Urothelium cell line (cell line): ENCODE measurements around the gene GRAMD2B.
A peak's percentile ranks its signal among the peaks of the same experiment; 100 is the strongest.
"Not testable (repeated sequence)": the region's sequence is repeated elsewhere in the genome, so short reads cannot be mapped to it uniquely, and the experiment has no call there.

Experiments
- DNase-seq: peaks from one replicate; pipeline ENCODE4 v3.0.0; 2011; ENCODE audit warnings: low spot score, mixed read lengths
- FAIRE-seq: peaks from 2 replicates; lab custom pipeline; 2011; peaks lifted over from hg19 to GRCh38; lab: Jason Lieb, UNC

The GRAMD2B gene

DNA sequence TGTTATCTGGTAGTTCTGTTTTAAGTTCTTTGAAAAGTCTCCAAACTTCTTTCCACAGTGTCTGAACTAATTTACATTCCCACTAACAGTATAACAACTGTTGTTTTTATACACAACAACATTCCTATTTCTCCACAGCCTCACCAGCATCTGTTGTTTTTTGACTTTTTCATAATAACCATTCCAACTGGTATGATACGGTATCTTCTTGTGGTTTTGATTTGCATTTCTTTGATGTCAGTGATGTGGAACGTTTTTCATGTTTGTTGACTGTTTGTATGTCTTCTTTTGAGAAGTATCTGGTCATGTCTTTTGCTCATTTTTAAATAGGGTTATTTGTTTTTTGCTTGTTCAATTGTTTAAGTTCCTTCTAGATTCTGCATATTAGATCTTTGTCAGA lies 12.6 kb upstream of the GRAMD2B start:
- DNase-seq (no peak), FAIRE-seq (no peak)

DNA sequence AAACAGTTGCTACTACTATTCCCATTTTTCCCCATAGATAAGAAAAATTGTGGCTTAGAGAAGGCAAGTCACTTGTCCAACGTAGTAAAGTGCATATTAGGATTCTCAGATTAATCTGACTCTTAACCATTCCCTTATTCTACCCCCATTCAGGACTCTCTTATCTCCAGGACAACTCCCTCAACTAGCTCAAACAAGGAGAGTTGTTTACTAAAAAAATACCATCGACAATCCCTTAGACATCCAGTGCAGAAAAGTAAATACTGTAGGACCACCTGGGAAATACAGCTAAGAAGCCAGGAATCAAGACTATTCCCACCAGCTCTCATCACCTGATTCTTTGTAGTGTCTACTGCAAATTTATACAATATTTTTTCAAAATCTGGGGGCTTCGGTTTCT lies 9.4 kb upstream of the GRAMD2B start:
- DNase-seq (no peak), FAIRE-seq (no peak)

- no peak for DNase-seq
- no peak for FAIRE-seq
These were observed 8.2 kb upstream of the GRAMD2B start for GRCh38 chr5:126414874-126415502.

GRCh38 chr5:126415789-126416188 lies 7.4 kb upstream of the GRAMD2B start:
- FAIRE-seq (no peak), DNase-seq (no peak)

DNA sequence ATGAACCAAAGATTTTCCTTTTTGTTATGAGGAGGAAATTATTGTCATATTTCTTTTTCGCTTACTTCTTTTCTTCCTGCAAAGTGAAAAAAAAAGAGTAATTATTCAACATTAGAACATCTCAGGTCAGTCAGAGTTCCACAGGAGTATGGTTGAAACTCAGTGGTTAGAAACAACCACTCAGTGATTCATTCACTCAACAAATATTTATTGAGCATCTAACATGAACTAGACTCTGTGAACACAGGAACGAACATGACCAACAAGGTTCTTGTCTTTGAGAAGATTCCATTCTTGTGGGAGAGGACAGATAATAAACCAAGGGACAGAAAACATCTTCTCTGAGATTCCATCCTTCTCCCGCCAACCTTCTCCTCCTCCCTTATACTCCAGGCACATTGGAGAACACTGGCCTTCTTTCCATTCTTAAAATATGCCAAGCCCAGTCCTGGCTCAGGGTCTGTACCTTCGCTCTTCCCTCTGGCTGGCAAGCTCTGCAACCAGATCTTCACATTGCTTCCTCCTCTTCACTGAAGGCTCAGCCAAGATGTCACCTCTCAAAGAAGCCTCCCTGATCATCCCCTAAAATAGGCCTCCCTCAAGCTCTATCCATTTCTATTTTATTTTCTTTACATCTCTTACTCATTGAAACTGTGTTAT lies 6.8 kb upstream of the GRAMD2B start:
- FAIRE-seq (no peak), DNase-seq (no peak)

GRCh38 chr5:126417178-126417577 lies 6.0 kb upstream of the GRAMD2B start:
- DNase-seq (no peak), FAIRE-seq (no peak)

DNA sequence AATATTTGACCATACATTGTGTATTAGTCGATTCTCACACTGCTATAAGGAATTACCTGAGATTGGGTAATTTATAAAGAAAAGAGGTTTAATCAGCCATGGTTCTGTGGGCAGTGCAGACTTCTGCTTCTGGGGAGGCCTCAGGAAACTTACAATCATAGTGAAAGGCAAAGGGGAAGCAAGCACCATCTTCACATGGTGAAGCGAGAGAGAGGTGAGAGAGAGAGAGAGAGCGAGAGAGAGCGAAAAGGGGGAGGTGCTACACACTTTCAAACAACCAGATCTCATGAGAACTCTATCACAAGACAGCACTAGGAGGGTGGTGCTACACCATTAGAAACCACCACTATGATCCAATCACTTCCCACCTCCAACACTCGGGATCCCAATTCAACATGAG lies 4.1 kb upstream of the GRAMD2B start:
- no peak for FAIRE-seq

DNA sequence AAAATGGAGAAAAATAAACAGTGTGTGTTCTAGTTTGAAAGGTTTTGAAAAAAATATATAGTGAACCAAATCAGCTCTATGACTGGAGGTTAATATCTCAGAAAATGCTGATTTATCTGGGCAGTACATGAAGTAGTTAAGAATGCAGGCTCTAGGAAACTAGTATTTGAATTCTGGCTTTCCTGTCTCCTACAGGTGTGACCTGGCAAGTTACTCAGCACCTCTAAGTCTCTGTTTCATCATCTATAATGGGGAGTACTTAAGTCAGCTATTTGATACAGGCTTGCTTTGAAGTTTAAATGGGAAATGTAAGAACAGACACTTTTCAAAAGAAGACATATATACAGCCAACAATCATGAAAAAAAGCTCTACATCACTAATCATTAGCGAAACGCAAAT lies 5.2 kb downstream of the GRAMD2B start:
- FAIRE-seq (no peak), DNase-seq (no peak)

More for the DNA sequence above, 4.1 kb upstream of the GRAMD2B start:
- no peak for DNase-seq

DNA sequence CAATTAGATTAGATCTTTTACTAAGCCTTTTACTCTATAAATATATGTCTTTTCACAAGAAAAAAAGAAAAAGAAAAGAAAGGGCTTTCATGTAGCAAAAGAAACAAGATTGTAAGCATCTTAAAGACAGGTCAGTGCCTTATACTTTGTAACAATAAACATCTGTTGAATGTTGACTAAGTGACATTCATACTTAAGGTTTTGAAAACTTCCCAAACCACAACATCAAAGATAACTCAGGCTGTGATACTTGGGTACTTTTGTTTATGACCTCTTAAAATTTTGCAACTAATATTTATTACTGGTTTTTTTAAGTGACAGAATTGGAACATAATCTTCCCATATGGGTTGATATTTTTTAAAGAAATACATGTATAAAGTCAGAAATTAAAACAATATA lies 7.4 kb downstream of the GRAMD2B start:
- DNase-seq (no peak), FAIRE-seq (no peak)

DNA sequence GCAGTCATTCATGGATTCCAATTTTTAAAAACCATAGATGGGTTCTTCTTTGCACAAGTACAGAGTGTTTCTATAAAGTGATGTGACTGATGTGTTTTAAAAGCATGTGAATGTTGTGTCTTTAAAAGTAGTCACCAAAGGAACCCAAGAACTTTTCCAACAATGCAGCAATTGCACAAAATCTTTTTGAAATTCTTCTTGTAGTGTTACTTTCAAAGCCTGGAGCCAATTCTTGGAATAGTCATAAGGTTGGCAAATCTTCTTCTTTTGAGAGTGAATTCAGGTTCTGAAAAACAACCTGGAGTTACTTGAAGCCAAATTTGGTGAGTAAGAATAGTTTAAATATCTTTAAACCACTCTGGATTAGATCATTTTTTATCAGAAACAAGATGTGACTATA lies 10.5 kb downstream of the GRAMD2B start:
- FAIRE-seq (no peak), DNase-seq (no peak)

DNA sequence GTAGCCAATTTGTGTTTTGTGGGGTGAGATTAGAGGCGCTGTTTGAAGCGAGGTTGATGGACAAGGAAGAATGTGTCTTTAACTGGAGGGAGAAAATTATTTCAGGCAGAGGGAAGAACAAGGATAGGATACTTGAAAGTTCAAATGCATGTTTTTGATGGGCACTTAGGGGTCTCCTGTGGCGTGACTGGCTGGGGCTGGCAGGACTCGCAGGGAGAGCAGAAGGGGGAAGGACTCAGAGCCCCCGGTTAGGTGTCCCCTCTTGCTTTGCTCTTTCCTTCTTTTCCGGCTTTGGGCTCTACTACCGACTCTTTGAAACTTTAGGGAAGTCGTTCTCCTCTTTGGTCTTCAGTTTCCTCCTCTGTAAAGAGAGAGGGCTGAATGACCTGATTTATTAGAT lies 12.1 kb downstream of the GRAMD2B start:
- no peak for FAIRE-seq
- no peak for DNase-seq

DNA sequence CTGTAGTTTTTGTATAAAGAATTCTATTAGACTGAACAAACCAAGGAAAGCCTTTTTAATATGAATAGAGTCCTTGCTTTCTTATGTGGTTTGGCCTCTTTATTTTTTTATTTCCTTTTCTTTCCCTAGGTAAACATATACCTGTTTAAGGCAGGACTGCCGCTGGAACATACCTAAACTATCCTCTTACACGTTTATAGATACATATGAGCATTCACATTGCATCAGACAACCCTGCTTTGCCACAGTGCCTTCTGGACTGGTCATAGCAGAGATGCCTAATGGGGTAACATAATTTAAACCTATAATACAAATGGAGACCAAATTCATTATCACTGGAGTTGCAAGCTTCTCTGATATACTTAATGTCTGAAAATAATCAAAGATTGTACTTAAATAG lies 12.5 kb downstream of the GRAMD2B start:
- FAIRE-seq (no peak), DNase-seq (no peak)

GRCh38 chr5:126437721-126438120 lies 14.5 kb downstream of the GRAMD2B start:
- FAIRE-seq (no peak), DNase-seq (no peak)

GRCh38 chr5:126438267-126438666 lies 15.1 kb downstream of the GRAMD2B start:
- FAIRE-seq (no peak), DNase-seq (no peak)

DNA sequence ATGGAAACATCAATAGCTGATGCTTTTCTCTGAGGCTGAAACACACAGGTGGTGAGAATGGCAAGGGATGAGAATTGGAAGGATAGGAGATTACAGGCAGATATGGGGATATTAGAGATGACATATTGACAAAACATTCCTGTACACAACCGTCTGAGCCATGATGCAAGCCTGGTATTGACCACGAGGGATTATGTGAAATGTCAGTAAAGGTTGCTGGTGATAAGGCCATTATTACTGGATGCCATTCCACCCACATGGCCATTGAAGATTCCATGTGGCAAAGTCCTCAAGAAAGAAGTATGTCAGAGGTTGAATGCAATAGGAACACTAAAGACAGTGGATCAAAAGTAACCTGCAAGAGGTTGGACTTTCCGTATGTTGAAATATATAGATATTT lies 15.7 kb downstream of the GRAMD2B start:
- no peak for FAIRE-seq
- no peak for DNase-seq

DNA sequence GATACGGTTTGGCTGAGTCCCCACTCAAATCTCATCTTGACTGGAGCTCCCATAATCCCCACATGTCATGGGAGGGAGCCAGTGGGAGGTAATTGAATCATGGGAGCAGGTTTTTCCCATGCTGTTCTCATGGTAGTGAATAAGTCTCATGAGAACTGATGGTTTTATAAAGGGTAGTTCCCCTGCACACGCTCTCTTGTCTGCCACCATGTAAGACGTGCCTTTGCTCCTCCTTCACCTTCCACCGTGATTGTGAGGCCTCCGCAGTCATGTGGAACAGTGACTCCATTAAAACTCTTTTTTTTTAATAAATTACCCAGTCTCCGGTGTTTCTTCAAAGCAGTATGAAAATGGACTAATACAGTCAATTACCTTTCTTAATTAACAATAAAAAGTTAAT lies 16.5 kb downstream of the GRAMD2B start:
- DNase-seq, FAIRE-seq: not testable (repeated sequence)

GRCh38 chr5:126441230-126441629 lies 18.0 kb downstream of the GRAMD2B start:
- FAIRE-seq (no peak), DNase-seq (no peak)

- FAIRE-seq (no peak), DNase-seq (no peak)
These were observed 20.2 kb downstream of the GRAMD2B start for GRCh38 chr5:126443374-126443851.

DNA sequence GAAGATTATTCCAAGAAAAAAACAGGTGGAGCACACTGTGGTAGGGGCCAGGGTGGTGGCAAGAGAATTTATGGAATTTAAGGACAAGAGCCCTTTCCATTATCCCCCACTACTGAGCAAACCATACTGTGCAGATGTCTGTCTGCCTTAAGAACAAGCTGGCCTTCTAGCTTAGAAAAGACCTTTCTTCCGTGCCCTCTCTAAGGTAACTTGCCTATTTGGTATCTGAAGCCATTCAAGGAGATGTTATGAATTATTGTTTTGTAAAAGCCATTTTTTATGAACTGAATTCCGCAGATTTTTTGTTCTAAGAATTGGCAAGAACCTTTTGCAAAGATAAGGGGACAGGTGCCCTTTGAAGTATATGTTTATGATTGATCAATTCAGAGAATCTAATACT lies 20.9 kb downstream of the GRAMD2B start:
- no peak for DNase-seq
- no peak for FAIRE-seq

GRCh38 chr5:126445502-126446174 lies 22.4 kb downstream of the GRAMD2B start:
- FAIRE-seq (no peak), DNase-seq (peak; percentile 5)

- FAIRE-seq (no peak), DNase-seq (peak; percentile 54)
These were observed 23.5 kb downstream of the GRAMD2B start for GRCh38 chr5:126446498-126447224.
